Activated gamma-delta T cell treated with Interleukin-2 at 50 U/mL for 16 hours (primary cell): ENCODE data around the gene ADAMTS17.

Experiments
- DNase-seq: peaks from one replicate; pipeline ENCODE4 v3.0.0-alpha.2; 2020

The ADAMTS17 gene

DNA sequence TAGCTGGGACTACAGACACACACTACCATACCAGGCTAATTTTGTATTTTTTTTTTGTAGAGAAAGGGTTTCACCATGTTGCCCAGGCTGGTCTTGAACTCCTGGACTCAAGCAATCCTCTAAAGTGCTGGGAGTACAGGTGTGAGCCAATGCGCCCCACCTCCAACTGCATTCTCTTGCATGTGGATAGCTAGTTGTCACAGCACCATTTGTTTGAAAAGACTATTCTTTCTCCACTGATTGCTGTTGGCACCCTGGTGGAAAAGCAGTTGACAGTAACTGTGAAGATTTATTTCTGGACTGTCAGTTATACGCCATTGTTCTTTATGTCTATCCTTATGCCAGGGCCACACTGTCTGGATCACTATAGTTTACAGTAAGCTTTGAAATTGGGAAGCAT, 303.9 kb downstream of the ADAMTS17 start:
- DNase-seq, result no peak

DNA sequence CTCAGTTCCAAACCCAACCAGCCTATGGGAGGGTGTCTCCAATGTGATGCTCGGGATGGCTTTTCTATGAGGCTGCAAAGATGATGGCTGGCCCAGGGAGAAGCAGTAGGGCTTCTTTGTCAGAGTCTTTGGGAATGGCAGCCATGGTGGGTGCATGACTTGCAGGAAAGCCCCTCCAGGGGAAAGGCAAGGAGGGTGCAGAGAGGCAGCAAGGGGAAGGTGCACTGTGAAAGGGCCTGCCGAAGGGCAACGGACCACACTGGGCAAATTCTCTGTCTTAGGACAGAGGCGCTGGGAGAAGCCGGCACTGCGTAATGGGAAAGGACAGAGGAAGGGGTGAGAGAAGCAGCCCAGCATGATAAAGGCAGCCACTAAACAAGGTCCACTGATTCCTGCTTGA, 305.8 kb downstream of the ADAMTS17 start:
- DNase-seq, result no peak

DNA sequence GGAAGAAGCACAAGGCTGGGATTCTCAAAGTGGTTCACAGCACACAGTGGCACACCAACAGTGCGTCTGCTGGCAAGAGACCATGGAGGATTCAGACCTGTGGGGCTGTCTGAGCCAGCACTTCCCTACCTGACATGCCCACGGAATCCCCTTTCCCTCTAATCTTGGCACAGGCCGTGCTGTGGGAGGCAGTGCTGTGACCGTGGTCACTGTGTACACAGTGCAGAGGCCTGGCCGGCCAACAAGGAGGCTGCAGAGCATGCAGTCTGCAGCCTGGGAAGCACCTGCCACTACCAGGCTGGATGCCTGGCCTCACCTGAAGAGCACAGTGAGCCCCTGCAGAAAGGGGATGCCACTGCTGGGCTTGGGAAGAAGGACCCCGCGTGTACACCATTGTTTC, 307.6 kb downstream of the ADAMTS17 start:
- no peak for DNase-seq

DNA sequence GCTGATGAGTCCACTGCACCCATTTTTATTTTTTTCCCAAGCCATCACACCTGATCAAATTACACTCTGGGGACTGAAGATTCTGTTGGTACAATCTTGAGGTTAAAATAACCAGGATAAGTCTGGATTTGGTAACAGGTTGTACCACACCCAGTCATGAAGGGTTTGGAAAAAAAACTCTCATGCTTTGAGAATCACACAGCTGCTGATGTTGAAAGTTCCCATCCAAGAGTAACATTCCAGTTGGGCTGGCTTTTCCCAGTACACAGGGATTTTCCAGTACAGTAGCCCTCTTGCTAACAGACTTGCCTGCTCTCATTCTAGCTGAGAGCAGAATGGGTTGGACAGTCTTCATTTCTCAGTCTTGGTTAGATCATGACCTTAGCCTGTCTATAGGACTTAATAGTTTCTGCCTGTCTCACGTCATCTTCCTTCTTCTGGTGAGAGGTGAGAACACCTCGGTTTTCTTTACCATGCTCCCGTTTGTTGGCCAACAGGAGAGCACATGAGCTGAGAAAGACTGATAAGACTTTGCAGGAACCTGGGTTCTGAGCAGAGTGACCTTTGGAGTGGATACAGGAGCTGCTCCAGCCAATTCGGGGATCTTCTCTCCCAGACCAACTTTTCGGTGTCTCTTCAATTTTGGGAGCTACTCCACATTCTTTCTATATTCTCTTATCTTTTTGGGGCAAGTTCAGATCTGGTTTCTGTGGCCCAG, 308.5 kb downstream of the ADAMTS17 start:
- DNase-seq, result no peak

DNA sequence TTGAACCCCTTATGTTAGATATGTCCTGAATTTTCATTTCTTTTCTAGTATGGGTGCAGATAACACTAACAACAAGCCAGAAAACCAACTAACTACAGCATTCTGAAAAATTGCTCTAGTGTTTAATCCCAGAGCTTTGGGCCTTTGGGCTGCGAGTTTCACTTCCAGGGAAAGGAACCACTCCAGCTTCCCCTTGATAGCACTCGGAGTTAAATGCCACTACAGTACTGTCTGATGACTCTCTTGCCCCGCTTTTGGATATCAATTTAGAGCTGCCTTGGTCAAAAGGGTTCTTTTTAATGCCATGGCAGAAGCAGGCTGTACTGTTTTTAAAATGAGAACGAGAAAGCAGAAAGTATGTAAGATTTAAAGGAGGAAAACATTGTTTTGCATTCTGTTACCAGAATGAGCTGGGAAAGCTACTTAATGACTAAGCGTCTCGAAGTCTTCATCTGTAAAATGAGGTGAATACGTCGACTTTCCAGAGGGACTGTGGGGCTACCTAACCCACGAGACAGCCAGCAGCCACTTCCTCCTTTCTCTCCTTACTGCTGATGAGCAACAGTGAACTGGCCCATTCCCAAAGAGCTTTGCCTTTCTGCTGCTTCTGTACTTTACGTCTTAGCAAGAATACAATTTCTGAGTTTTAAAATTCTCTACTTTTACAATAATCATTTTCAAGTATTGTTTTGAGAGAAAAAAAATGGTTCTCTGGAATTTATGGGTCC, 309.3 kb downstream of the ADAMTS17 start:
- no peak for DNase-seq

DNA sequence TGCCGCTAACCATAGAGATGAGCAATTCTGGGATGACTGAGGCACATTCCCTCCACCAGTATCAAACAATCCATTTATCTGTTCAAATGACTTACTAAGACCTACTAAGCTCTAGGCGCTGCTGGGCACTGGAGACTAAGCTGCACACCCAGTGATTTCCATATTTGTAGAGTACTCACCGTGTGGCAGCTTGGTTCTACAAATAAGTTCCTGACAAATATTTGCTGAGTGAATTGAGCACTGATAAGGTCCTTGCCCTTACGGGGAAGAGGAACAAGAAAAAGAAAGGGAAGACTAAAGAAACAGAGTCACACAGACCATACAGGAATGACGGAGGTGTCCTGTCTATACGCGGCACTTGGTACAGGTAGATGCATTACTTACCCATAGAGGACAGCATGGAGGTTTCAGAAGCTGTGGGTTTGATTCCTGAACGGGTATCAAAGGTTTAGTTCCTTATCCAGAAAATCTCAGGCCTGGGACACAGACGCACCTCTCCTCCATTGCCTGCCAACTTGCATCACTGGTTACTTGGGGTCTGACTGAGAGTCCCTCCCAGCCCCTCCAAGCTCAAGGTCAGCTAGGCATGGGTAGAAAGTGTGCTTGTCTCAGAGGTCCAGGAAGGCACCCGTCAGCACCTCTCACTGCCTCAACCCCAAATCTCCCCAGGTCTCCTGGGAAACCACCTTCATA, 310.0 kb downstream of the ADAMTS17 start:
- no peak for DNase-seq

DNA sequence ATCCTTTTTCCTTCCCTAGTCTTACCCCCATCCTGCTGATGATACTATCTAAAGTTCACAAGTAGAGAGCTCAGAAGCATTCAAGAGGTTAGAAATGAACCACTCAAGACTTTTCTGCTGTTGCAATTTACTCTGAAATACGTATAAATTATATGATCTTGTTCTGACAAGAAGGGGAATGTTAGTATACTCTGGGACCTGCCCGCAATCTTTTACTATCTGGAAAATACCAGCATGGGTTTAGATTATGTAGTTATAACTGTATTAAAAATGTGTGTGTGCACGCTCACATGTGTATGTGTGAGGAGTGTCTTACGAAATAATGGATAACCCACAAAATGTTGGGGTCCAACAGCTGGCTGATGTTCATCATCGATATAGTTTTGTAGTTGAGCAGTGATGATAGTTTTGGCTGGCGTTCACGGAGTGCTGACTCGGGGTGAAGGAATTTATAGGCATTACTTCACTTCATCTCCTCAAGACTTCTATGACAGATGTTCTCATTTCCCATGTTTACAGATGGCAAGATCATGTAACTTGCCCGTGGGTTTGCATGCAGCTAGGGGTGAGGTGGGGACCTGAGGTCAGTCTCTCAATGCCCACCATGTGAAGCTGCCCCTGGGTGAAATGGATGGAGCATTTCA, 311.1 kb downstream of the ADAMTS17 start:
- no peak for DNase-seq

DNA sequence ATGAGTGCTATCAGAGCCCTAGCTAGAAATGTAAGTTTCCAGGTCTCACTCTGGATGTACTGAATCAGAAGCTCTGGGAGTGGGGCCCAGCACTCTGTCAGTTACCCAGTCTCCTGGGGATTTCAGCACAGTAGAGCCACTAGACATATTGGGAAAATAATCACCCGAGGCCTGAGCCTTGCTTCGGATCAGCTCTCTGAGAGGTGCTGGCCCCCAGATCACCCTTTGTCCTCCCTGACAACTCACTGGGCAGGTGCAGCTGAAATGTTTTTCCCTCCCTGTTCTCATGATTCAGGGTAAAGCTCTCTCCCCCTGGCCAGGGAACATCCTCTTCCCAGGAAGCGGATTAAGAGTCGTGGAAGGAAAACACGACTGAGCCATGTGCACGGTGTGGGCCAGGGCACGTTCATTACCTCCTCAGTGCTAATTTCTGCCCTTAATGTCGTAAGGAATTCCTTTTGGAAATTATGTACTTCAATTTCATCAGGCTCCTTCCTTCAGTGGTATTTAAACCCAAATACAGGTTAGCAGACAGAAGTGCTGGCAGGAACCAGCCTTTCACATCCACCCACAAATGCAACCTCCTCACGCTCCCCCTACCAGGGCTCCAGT, 311.8 kb downstream of the ADAMTS17 start:
- no peak for DNase-seq

DNA sequence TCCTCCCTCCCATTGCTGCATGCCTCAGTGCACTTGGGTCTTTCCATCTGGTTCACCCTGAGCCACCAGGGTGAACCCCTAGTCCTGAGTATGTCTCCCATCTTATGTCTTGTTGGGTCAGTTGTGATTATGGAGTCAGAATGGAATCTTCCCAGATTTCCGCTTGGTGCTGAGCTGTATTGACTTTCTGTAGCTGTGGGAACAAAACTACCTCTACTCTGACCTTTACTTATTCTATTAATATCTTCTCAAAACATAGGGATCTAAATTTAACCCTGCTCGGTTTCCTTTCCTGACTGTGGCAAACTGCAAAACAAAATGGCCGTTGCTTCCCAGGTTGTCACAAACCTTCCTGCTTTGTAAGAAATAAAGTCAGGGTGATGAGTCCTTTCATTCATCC, 312.7 kb downstream of the ADAMTS17 start:
- no peak for DNase-seq

DNA sequence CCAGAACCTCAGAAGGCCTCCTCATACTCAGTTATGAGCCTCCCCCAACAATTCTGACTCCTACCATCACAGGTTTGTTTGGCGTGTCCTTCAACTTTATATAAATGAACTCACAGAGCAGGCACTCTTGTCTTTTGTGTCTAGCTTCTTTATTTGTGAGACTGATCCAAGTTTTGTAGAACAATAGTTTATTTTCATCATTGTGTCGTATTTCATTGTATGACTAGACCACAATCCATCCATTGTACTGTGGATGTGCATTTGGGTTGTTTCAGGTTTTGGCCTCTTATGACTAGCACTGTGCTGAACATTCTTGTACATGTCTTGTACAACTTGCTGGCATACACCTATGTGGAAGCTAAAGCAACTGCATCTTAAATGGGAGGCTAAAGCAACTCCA, 315.7 kb downstream of the ADAMTS17 start:
- DNase-seq, result no peak

DNA sequence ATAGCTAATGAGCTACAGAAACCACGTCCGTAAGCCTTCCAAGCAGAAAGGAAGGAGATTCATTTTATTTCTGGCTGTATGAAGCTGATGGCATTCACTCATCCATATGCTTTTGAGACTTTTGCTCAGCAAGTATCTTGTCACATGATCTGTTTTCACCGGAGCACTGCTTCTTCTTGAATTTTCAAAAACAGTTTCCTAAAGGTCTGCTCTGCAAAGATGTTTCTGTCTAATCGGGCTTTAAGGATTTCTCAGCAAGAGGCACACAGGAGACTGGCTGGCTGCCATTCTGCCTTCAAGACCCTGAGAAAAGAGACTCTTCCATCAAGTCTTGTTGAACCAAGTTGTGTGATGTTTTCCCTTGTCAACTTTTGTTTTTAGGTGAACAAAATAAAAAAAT, 319.0 kb downstream of the ADAMTS17 start:
- no peak for DNase-seq

DNA sequence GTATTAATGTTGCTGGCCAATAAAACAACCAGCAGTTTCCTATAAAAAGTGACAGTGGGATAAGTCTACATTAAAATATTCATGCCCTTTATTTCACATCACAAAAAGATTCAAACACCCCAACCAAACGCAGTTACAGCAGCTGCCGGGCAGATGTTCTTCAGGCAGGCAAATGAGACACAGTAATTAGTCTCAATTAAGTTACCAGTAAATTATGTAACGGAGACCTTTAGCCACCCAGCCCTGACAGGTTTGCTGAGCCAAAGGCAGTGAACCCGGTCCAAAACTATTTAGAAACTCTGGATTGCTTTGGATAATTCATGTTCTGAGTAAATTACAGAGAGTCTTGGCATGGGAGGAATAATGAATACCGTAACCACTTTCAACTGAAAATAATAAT, 319.4 kb downstream of the ADAMTS17 start:
- no peak for DNase-seq

DNA sequence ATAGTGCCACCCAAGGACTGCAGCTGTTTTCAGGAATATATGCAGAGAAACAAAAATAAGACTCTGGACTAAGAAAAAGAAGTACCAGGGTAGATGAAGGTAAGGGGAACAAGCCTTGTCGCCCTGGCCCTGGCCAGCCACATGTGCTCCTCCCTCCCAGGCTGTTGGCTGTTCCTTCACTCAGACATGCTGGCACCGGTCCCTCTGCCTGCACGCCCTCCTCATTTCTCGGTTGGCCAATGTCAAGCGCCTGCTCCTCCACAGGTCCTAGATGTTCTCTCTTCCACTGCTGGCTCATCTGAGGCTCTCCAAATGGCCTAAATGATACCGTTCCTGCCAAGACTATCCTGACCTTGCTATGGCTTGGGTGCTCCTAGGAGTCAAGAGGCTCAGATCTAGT, 320.1 kb downstream of the ADAMTS17 start:
- no peak for DNase-seq

DNA sequence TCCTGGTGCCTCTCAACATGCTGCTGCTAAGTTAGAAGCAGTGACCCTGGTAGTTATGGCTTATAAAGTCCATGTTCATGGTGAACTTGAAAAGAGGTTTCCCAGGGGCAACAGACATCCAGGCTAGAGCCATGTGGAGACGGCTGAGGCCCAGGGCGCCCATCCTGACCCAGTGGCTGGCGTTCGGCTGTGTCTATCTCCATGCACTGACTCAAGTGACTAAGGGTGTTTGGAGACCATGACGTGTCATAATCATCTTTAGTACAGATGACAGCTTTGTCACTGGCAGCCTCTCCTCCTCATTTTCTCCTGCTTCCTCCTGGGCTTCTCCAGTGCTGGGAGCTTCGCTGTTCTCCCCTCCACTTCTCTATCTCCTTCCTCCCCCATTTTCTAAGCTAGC, 321.2 kb downstream of the ADAMTS17 start:
- DNase-seq, result no peak

DNA sequence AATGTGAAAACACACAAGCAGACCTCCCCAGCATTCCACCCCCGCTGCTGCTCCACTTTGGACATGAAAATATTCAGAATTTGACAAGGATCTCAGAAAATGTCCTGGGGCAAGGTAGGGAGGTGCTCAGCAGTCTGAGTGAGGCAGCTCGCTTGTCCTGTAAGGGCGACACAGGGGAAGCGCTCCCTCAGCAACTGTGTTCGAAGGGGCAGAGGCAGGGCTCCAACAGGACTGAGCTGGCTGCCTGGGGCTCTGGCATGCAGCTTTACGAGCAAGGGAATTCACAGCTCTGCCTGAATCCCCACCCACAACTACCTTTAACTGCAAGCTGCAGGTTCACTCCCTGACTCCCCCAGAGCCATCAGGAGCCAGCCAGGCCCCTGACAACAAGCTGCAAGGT, 321.6 kb downstream of the ADAMTS17 start:
- DNase-seq, result no peak

DNA sequence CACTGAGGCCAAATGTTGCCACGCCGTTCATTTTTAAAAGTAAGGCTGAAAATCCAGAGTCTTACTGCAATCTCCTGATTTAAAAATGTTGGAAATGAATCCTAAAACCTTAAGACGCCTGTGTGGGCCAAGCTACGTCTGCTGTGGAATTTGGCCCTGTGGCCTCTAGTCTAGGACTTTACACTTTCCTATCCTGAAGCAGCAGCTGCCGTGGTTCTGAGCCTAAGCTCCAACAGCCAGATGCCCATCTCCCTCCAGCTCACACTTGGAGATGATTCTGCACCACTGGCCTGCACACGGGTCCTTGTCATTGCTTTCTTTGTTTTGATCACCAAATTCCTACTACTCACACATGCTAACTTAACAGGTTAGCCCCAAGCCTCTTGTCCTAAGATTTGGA, 322.2 kb downstream of the ADAMTS17 start:
- no peak for DNase-seq

DNA sequence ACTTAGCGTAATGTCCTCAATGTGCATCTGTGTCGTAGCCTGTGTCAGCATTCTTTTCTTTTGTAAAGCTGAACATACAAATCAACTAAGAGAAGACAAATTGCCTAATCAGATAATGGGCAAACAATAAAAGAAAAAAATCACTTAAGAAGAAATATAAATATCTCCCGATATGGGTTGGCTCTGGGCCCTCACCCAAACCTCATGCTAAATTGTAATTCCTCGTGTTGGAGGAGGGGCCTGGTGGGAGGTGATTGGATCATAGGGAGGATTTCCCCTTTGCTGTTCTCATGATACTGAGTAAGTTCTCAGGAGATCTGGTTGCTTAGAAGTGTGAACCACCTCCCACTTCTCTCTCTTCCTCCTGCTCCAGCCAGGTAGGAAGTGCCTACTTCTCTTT, 323.6 kb downstream of the ADAMTS17 start:
- no peak for DNase-seq

DNA sequence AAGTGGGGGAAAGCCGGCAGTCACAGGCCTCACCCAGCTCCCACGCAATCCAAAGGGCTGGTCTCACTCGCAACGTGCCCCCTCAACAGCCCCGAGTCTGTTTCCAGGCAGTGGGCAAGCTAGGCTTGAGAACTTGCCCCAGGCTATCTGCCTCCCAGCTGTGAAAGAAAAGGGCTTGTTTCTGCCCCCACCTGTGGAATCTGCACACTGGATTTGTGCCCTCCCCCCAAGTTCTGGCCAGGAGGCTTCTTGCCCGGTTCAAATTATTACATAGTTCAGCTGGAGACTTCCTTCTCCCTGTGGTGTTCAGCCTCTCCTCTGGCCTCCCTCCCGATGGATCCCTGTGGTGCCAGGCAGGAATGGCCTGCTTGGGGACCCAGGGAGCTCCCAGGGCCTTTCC, 324.6 kb downstream of the ADAMTS17 start:
- DNase-seq, result no peak

DNA sequence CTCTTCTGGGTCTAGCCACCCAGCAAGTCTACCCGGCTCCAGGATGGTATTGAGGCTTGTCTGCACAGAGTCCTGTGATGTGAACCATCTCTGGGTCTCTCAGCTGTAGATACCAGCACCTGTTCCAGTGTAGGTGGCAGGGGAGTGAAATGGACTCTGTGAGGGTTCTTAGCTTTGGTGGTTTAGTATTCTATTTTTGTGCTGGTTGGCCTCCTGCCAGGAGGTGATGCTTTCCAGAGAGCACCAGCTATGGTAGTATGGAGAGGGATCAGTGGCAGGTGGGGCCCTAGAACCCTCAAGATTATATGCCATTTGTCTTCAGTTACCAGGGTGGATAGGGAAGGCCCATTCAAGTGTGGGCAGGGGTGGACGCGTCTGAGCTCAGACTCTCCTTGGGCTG, 325.1 kb downstream of the ADAMTS17 start:
- DNase-seq, result no peak

DNA sequence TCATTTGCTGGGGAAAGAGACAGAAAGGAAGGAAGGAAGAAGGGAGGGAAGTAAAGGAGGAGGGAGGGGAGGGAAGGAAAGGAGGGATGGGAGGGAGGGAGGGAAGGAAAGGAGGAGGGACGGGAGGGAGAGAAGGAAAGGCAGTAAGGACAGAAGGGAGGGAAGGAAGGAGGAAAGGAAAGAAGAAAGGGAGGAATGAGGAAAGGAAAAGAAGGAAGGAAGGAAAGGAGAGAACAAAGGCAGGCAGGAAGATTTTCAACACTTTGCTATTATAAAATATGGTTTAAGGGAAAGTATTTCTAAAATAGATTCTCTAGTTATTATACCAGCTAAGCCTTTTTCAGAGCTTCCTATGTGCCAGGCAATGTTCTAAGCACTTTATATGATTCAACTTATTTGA, 330.5 kb downstream of the ADAMTS17 start:
- DNase-seq, result no peak

DNA sequence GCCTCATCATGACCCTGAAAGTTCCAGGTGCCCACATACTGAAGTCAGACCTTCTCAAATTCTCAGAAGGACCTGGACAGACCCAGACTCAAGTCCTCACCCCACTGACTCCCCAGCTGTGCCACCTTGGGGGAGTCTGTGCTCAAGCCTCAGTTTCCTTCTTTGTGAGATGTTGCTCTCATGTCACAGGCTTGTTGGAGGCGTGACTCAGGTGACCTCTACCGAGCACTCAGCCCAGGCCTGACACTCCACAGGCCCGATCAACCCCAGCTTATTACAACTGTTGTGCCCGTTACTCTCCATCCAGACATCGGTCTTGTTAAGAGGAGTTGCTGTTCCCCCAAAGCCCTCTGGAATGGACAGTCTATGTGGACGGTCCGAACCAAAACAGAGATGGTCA, 332.4 kb downstream of the ADAMTS17 start:
- no peak for DNase-seq

DNA sequence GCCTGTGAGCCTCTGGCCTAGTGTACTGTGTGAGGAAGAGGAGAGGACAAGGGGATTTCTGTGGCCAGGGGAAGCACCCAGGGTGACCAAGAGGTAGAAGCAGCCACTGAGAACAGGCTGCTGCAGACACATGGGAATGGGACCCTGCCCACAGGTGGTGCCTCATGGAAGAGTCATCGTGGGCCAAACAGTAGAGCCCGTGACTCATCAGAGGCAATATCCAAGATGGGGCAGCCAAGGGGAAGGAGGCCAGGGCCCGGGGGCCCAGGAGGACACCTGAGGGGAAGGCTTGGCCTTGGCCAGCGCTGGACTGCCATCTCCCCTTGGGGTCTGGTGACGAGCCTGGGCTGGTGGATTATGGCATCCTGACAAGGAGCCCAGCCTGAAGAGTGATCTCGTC, 333.5 kb downstream of the ADAMTS17 start:
- DNase-seq, result no peak

DNA sequence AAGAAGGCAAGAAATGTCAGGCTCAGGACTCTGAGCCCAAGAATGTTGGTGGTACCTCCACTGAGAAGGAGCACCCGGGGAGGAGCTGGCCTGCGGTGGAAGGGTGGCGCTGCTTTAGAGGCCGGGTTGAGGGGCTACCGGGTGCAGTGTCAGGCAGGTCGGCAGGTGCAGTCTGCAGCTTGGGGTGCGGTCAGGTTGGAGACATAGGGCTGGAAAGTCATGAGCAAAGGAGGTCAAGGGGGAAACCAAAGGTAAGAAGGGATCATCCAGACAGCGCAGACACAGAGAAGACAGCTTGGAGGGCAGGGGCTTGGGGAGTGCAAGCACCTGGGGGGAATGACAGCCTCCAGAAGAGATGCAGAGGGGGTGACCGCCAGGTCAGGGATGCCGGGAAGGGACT, 334.2 kb downstream of the ADAMTS17 start:
- no peak for DNase-seq
